KMS-11 (cell line): ENCODE results near the gene EPHB3.

Experiments
- H2AFZ ChIP-seq: fragments of 200-600 bp; sonication (generic); 2 replicates; pipeline ENCODE4 v1.6.1; 2016; ENCODE audit warnings: antibody characterized with exemption, mixed run types, low read depth
- H3K27ac ChIP-seq: fragments of 200-600 bp; sonication (generic); 2 replicates; pipeline ENCODE4 v1.6.1; 2016; ENCODE audit warnings: mild to moderate bottlenecking, mixed run types
- H3K27me3 ChIP-seq: fragments of 200-600 bp; sonication (generic); 2 replicates; pipeline ENCODE4 v1.6.1; 2017; ENCODE audit warnings: mild to moderate bottlenecking, low read depth, mixed run types, moderate library complexity; ENCODE audit not compliant: insufficient read depth
- H3K36me3 ChIP-seq: fragments of 200-600 bp; sonication (generic); 2 replicates; pipeline ENCODE4 v1.6.1; 2017; ENCODE audit warnings: mild to moderate bottlenecking, mixed run types; ENCODE audit not compliant: insufficient read depth
- H3K4me1 ChIP-seq: fragments of 200-600 bp; sonication (generic); 2 replicates; pipeline ENCODE4 v1.6.1; 2016; ENCODE audit warnings: mild to moderate bottlenecking, low read depth, mixed run types; ENCODE audit not compliant: poor library complexity, severe bottlenecking
- H3K4me2 ChIP-seq: fragments of 200-600 bp; sonication (generic); 2 replicates; pipeline ENCODE4 v1.7.0; 2016; ENCODE audit warnings: mild to moderate bottlenecking, mixed run types
- H3K4me3 ChIP-seq: fragments of 200-600 bp; sonication (generic); IDR thresholded peaks from 2 replicates; pipeline ENCODE4 v1.6.1; 2017; ENCODE audit warnings: low read depth, low read length, mixed read lengths; ENCODE audit not compliant: insufficient read depth
- H3K79me2 ChIP-seq: fragments of 200-600 bp; sonication (generic); 2 replicates; pipeline ENCODE4 v1.6.1; 2016; ENCODE audit warnings: low read depth, mixed run types; ENCODE audit not compliant: insufficient read depth
- H3K9ac ChIP-seq: fragments of 200-600 bp; sonication (generic); 2 replicates; pipeline ENCODE4 v1.6.1; 2016; ENCODE audit warnings: mild to moderate bottlenecking, mixed run types
- H4K20me1 ChIP-seq: fragments of 200-600 bp; sonication (generic); 2 replicates; pipeline ENCODE4 v1.6.1; 2016; ENCODE audit warnings: mild to moderate bottlenecking, mixed run types; ENCODE audit not compliant: insufficient read depth
- TF ChIP-seq, protein P1 (sequence below): fragments of 200-600 bp; sonication (generic); conservative IDR thresholded peaks from 2 replicates; pipeline ENCODE4 v1.6.1; 2017; ENCODE audit warnings: low read depth, mild to moderate bottlenecking, antibody characterized with exemption, low read length, moderate library complexity, mixed read lengths

EPHB3 gene

DNA sequence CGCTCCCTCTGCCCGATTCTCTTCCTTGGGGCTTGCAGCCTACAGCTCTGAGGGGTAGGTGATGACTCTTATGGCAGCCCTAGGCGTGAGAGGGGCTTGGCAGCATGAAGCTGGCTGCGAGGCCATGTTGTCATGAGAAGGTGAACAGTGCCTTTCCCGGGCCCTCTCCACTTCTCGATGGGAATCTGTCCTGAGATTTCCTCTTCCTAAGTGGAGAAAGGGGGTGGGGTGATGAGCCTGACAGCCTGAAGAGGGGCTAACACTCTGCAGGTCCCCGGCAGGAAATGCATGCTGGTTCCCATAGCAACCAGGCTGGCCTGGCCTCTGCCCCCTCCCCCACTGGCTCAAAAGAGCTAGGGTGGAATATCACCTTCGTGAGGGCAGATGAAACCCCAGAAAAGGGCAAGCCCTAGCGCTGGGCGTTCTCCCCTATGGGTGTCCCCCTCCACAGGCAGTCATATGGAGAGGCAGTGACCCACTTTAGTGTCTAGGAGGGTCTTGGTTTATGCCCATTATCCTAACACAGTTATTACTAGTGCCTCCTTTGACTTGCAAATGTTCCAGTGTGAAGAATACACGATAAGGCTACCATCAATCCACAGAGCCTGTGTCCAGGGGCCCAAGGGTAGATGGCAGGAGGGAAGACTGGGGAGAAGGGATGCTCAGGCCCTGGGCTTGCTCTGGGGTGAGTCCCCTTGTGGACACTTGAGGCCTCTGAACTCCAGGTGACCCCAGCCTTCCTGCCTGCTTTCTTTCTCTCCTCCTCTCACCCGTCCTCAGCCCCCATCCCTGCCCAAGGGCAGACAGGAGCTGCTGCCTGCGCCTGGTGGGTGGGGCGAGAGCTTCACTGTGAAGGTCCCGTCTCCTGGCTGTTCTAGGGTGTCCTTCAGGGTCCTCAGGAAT lies 13.2 kb downstream of the EPHB3 start:
- peaks cover 18% of the 10 kb centered on the region for H3K27me3 ChIP-seq
- H3K4me1 ChIP-seq = no peaks in the 10 kb centered on the region
- no peaks in the 10 kb centered on the region for H3K36me3 ChIP-seq

DNA sequence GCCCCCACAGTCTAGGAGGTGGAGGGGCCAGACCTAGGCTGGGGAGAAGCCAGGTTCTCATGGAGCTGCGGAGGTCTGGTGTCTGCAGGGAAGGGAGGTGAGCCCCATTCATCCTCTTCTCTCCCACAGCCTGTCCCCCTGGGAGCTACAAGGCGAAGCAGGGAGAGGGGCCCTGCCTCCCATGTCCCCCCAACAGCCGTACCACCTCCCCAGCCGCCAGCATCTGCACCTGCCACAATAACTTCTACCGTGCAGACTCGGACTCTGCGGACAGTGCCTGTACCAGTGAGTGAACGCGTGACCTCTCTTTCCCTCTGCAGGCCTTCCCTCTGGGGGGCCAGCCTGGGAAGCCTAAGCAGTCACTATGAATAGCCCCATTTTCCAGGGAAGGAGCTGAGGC lies 14.1 kb downstream of the EPHB3 start:
- H3K36me3 ChIP-seq = no peaks in the 10 kb centered on the region
- H2AFZ ChIP-seq = no peak overlapping the region
- H3K79me2 ChIP-seq = no peaks in the 10 kb centered on the region
- H4K20me1 ChIP-seq = no peaks in the 10 kb centered on the region
- TF ChIP-seq, protein P1, sequence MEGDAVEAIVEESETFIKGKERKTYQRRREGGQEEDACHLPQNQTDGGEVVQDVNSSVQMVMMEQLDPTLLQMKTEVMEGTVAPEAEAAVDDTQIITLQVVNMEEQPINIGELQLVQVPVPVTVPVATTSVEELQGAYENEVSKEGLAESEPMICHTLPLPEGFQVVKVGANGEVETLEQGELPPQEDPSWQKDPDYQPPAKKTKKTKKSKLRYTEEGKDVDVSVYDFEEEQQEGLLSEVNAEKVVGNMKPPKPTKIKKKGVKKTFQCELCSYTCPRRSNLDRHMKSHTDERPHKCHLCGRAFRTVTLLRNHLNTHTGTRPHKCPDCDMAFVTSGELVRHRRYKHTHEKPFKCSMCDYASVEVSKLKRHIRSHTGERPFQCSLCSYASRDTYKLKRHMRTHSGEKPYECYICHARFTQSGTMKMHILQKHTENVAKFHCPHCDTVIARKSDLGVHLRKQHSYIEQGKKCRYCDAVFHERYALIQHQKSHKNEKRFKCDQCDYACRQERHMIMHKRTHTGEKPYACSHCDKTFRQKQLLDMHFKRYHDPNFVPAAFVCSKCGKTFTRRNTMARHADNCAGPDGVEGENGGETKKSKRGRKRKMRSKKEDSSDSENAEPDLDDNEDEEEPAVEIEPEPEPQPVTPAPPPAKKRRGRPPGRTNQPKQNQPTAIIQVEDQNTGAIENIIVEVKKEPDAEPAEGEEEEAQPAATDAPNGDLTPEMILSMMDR = no peak
- H3K9ac ChIP-seq = no peak overlapping the region
- H3K4me3 ChIP-seq = no peak overlapping the region
- no peaks in the 10 kb centered on the region for H3K4me1 ChIP-seq
- H3K27ac ChIP-seq = no peak overlapping the region
- H3K27me3 ChIP-seq = peaks cover 8% of the 10 kb centered on the region; the same call in 1 of the 2 replicates
- no peak overlapping the region for H3K4me2 ChIP-seq

More for the DNA sequence above, 13.2 kb downstream of the EPHB3 start:
- H3K79me2 ChIP-seq = no peaks in the 10 kb centered on the region
- H3K9ac ChIP-seq = no peak overlapping the region
- no peak overlapping the region for H3K27ac ChIP-seq
- TF ChIP-seq, protein P1 = no peak
- no peaks in the 10 kb centered on the region for H4K20me1 ChIP-seq
- no peak overlapping the region for H3K4me2 ChIP-seq
- no peak overlapping the region for H3K4me3 ChIP-seq
- no peak overlapping the region for H2AFZ ChIP-seq

DNA sequence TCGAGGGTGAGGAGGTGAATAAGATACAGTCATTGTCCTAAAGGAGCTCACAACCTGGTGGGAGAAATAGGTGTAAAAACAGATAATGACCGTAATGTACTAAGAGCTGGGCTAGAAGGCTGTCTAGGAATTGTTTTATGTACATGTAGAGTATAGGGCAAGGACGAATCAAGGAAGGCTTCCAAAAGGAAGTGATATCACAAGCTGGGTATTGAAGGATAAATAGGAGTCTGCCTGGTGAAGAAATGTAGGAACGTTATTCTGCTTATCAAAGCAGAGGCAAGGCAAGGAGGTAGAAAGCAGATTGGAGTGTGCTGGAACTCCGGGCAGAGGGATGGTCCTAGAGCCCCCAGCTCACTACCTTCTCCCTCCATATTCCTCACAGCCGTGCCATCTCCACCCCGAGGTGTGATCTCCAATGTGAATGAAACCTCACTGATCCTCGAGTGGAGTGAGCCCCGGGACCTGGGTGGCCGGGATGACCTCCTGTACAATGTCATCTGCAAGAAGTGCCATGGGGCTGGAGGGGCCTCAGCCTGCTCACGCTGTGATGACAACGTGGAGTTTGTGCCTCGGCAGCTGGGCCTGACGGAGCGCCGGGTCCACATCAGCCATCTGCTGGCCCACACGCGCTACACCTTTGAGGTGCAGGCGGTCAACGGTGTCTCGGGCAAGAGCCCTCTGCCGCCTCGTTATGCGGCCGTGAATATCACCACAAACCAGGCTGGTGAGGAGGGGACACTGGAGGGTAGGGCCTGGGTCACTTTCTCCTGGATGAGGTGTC lies 15.1 kb downstream of the EPHB3 start:
- H3K4me2 ChIP-seq = no peak overlapping the region
- H3K4me3 ChIP-seq = no peak overlapping the region
- H3K27ac ChIP-seq = no peak overlapping the region
- no peaks in the 10 kb centered on the region for H3K36me3 ChIP-seq
- TF ChIP-seq, protein P1 = no peak
- no peaks in the 10 kb centered on the region for H4K20me1 ChIP-seq
- H2AFZ ChIP-seq = no peak overlapping the region
- H3K9ac ChIP-seq = no peak overlapping the region
- no peaks in the 10 kb centered on the region for H3K4me1 ChIP-seq
- peaks cover 3% of the 10 kb centered on the region; the same call in 1 of the 2 replicates for H3K27me3 ChIP-seq
- no peaks in the 10 kb centered on the region for H3K79me2 ChIP-seq

DNA sequence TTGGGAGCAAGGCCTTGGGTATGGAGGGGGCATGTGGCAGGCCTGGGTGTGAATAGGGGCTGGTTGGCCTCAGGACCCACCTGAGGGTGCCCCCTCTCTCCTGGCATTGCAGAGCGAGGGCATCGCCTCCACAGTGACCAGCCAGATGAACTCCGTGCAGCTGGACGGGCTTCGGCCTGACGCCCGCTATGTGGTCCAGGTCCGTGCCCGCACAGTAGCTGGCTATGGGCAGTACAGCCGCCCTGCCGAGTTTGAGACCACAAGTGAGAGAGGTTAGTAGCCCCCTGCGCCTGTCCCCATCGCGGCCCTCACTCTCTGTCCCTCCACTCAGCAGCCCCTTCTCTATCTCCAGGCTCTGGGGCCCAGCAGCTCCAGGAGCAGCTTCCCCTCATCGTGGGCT lies 16.0 kb downstream of the EPHB3 start:
- Histone ChIP-seq H3K9ac (no peak overlapping the region), H3K27ac (no peak overlapping the region), H3K4me2 (no peak overlapping the region), H3K4me3 (no peak overlapping the region), H3K79me2 (no peaks in the 10 kb centered on the region), H3K4me1 (no peaks in the 10 kb centered on the region), H3K36me3 (no peaks in the 10 kb centered on the region), H3K27me3 (peaks cover 3% of the 10 kb centered on the region; the same call in 1 of the 2 replicates), H4K20me1 (no peaks in the 10 kb centered on the region), H2AFZ (no peak overlapping the region)
- TF ChIP-seq, protein P1 = no peak
